HG03460 (cell line): ENCODE measurements around the gene ZNF248.
"Not testable (repeated sequence)": the region's sequence is repeated elsewhere in the genome, so short reads cannot be mapped to it uniquely, and the experiment has no call there.

ENCODE experiments used
- ATAC-seq: cut with Tn5 transposase; IDR thresholded peaks from one replicate; pipeline ENCODE4 v1.9.1; 2021; ENCODE audit not compliant: unreplicated experiment

Gene ZNF248

GRCh38 chr10:37747081-37747480 is 110.3 kb downstream of the ZNF248 start:
- ATAC-seq, result no peak

DNA sequence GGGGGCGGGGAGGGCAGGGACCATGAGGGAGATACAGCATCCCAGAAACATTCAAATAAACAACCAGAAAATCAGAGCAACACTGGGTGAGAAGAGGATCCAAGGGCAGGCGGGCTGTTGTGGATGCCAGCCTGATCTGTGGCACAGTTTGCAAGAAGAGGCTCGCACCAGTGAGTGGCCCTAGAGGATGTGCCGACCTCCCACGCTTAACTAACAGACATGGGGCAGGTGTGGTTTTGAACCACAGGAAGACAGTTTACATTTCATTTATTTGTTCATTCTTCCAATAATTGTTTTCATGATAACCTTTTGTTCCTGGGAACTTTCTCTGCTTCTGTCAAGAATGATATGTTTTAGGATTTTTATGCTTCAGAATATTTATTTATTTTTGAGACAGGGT is 115.6 kb downstream of the ZNF248 start:
- no peak for ATAC-seq

DNA sequence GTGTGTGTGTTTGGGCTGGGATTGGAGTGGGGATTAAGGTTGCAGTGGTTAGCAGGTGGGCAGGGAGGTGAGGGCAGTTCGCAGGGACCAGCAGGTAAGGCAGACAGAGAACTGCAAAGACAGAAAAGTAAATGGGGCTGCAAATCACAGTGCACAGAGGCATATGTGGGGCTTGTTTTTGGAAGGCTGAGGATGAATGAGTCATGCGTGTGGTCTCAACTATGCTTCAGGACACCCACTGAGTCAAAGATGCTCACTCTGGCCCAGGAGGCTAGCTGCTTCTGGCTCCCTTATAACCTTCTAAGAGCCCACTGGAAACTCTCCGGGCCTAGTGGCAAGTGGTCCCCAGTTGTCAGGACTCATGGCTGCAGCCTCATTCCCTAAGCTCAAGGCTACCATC is 118.2 kb downstream of the ZNF248 start:
- no peak for ATAC-seq

DNA sequence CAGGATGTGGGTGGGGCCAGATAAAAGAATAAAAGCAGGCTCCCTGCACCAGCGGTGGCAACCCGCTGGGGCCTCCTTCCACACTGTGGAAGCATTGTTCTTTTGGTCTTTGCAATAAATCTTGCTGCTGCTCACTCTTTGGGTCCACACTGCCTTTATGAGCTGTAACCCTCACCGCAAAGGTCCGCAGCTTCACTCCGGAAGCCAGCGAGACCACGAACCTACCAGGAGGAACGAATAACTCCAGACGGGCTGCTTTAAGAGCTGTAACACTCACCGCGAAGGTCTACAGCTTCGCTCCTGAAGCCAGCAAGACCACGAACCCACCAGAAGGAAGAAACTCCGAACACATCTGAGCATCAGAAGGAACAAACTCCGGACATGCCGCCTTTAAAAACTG is 119.2 kb downstream of the ZNF248 start:
- not testable (repeated sequence) for ATAC-seq

DNA sequence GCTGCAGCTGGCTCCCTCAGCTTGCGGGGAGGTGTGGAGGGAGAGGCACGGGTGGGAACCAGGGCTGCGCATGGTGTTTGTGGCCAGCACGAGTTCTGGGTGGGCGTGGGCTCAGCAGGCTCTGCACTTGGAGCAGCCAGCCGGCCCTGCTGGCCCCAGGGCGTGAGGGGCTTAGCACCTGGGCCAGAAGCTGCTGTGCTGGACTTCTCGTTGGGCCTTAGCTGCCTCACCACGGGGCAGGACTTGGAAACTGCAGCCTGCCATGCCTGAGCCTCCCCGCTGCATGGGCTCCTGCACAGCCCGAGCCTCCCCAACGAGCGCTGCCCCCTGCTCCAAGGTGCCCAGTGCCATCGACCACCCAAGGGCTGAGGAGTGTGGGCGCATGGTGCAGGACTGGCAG is 120.1 kb downstream of the ZNF248 start:
- ATAC-seq, result no peak

- ATAC-seq, result no peak
Measured at GRCh38 chr10:37736120-37736519, 121.3 kb downstream of the ZNF248 start.

DNA sequence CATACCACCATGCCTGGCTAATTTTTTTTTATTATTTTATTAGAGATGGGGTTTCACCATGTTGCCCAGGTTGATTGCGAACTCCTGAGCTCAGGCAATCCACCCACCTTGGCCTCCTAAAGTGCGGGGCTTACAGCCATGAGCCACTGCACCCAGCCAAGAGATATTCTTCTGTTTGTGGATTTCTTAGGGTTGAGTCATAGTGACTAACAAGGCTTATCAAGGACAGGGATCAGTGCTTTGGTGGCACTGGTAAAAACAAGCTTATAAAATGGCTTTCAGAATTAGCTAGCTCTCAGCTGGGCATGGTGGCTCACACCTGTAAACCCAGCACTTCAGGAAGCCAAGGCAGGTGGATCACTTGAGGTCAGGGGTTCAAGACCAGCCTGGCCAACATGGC is 122.4 kb downstream of the ZNF248 start:
- ATAC-seq, result no peak
